ENCODE results near the gene RPL32.

RPL32 gene

GRCh38 chr3:12818773-12819172 is 22.6 kb downstream of the RPL32 start:
- no peak overlapping the region for H3K27ac ChIP-seq (ENCODE audit: poor library complexity, severe bottlenecking)
- H3K36me3 ChIP-seq (ENCODE audit: low read depth): no peaks in the 10 kb centered on the region
- DNase-seq (ENCODE audit: low spot score) (no peak), ATAC-seq (ENCODE audit: low read depth) (no peak)
- no peaks in the 10 kb centered on the region for H3K9me3 ChIP-seq (ENCODE audit: severe bottlenecking)
- no peaks in the 10 kb centered on the region for H3K4me1 ChIP-seq (ENCODE audit: insufficient read depth, poor library complexity, severe bottlenecking)
- H3K4me3 ChIP-seq (ENCODE audit: severe bottlenecking): no peak overlapping the region
- no peaks in the 10 kb centered on the region for H3K27me3 ChIP-seq (ENCODE audit: insufficient read depth, poor library complexity, severe bottlenecking)
- TF ChIP-seq CTCF (IDR thresholded peaks at IDR 0.05; ENCODE audit: poor library complexity, severe bottlenecking): no peak

GRCh38 chr3:12818273-12818672 is 23.1 kb downstream of the RPL32 start:
- Histone ChIP-seq H3K9me3 (ENCODE audit: severe bottlenecking) (no peaks in the 10 kb centered on the region), H3K27ac (ENCODE audit: poor library complexity, severe bottlenecking) (no peak overlapping the region), H3K27me3 (ENCODE audit: insufficient read depth, poor library complexity, severe bottlenecking) (no peaks in the 10 kb centered on the region), H3K36me3 (ENCODE audit: low read depth) (no peaks in the 10 kb centered on the region), H3K4me3 (ENCODE audit: severe bottlenecking) (no peak overlapping the region), H3K4me1 (ENCODE audit: insufficient read depth, poor library complexity, severe bottlenecking) (no peaks in the 10 kb centered on the region)
- DNase-seq (ENCODE audit: low spot score) (no peak), ATAC-seq (ENCODE audit: low read depth) (no peak)
- TF ChIP-seq CTCF (IDR thresholded peaks at IDR 0.05; ENCODE audit: poor library complexity, severe bottlenecking): no peak

- Histone ChIP-seq H3K27ac (ENCODE audit: poor library complexity, severe bottlenecking) (no peak overlapping the region), H3K27me3 (ENCODE audit: insufficient read depth, poor library complexity, severe bottlenecking) (no peaks in the 10 kb centered on the region), H3K4me1 (ENCODE audit: insufficient read depth, poor library complexity, severe bottlenecking) (no peaks in the 10 kb centered on the region), H3K36me3 (ENCODE audit: low read depth) (no peaks in the 10 kb centered on the region), H3K4me3 (ENCODE audit: severe bottlenecking) (no peak overlapping the region), H3K9me3 (ENCODE audit: severe bottlenecking) (no peaks in the 10 kb centered on the region)
- DNase-seq (ENCODE audit: low spot score): no peak
- ATAC-seq (ENCODE audit: low read depth): no peak
- TF ChIP-seq CTCF (IDR thresholded peaks at IDR 0.05; ENCODE audit: poor library complexity, severe bottlenecking): no peak
Measured at GRCh38 chr3:12817343-12817710, 24.0 kb downstream of the RPL32 start.

GRCh38 chr3:12816521-12817342 is 24.6 kb downstream of the RPL32 start:
- H3K36me3 ChIP-seq (ENCODE audit: low read depth): no peaks in the 10 kb centered on the region
- no peak overlapping the region for H3K4me3 ChIP-seq (ENCODE audit: severe bottlenecking)
- no peak for ATAC-seq (ENCODE audit: low read depth)
- no peak for DNase-seq (ENCODE audit: low spot score)
- no peaks in the 10 kb centered on the region for H3K4me1 ChIP-seq (ENCODE audit: insufficient read depth, poor library complexity, severe bottlenecking)
- no peak for TF ChIP-seq CTCF (IDR thresholded peaks at IDR 0.05; ENCODE audit: poor library complexity, severe bottlenecking)
- no peak overlapping the region for H3K27ac ChIP-seq (ENCODE audit: poor library complexity, severe bottlenecking)
- no peaks in the 10 kb centered on the region for H3K9me3 ChIP-seq (ENCODE audit: severe bottlenecking)
- H3K27me3 ChIP-seq (ENCODE audit: insufficient read depth, poor library complexity, severe bottlenecking): no peaks in the 10 kb centered on the region

- TF ChIP-seq CTCF (IDR thresholded peaks at IDR 0.05; ENCODE audit: poor library complexity, severe bottlenecking): no peak
Measured at GRCh38 chr3:12815719-12816118, 25.6 kb downstream of the RPL32 start.

More at GRCh38 chr3:12815719-12816118, 25.6 kb downstream of the RPL32 start:
- Histone ChIP-seq H3K4me1 (ENCODE audit: insufficient read depth, poor library complexity, severe bottlenecking) (no peaks in the 10 kb centered on the region), H3K9me3 (ENCODE audit: severe bottlenecking) (no peaks in the 10 kb centered on the region), H3K36me3 (ENCODE audit: low read depth) (no peaks in the 10 kb centered on the region), H3K27ac (ENCODE audit: poor library complexity, severe bottlenecking) (no peak overlapping the region), H3K27me3 (ENCODE audit: insufficient read depth, poor library complexity, severe bottlenecking) (no peaks in the 10 kb centered on the region), H3K4me3 (ENCODE audit: severe bottlenecking) (no peak overlapping the region)
- no peak for ATAC-seq (ENCODE audit: low read depth)
- no peak for DNase-seq (ENCODE audit: low spot score)

Measured in RWPE2 (cell line).